Transverse colon (tissue), 4 donors: ENCODE measurements around the gene TPK1. TPM values are rescaled to one million over a fixed set of nuclear protein-coding genes. Genes with fewer than 3 reads are reported as not detected.

Experiments used
- DNase-seq: peaks from one replicate; pipeline ENCODE4 v3.0.0-alpha.2; 2019
- H3K27ac ChIP-seq, 4 donors: fragments of 200-600 bp; sonication (generic); 2 replicates each; pipeline ENCODE4 v1.5.1; 2016 to 2018; ENCODE audit warnings: inconsistent platforms in 4 of 4
- H3K27me3 ChIP-seq: fragments of 200-600 bp; sonication (generic); 2 replicates; pipeline ENCODE4 v1.5.1; 2017; ENCODE audit warnings: inconsistent platforms
- H3K36me3 ChIP-seq, 4 donors: fragments of 200-600 bp; sonication (generic); 2 replicates each; pipeline ENCODE4 v1.5.1; 2017 to 2019; ENCODE audit warnings: inconsistent platforms in 4 of 4
- H3K4me1 ChIP-seq, 4 donors: fragments of 200-600 bp; sonication (generic); 2 replicates each; pipeline ENCODE4 v1.5.1; 2017 to 2020; ENCODE audit warnings: inconsistent platforms in 4 of 4
- H3K4me3 ChIP-seq, 4 donors: fragments of 200-600 bp; sonication (generic); 1 replicate in 1 of 4; 2 replicates in 3 of 4; pipeline versions ENCODE4 v1.5.1 to v1.6.1; 2017 to 2019; ENCODE audit warnings: inconsistent platforms in 4 of 4
- H3K9me3 ChIP-seq, 2 donors: fragments of 200-600 bp; sonication (generic); 2 replicates each; pipeline ENCODE4 v1.5.1; 2017 to 2019; ENCODE audit warnings: inconsistent platforms in 2 of 2
- EP300 ChIP-seq: sonication (generic); formaldehyde crosslinking; IDR thresholded peaks from one replicate; pipeline ENCODE4 v1.6.1; 2017; ENCODE audit warnings: antibody characterized with exemption, low read depth
- POLR2A ChIP-seq: fragments of 450-650 bp; IDR thresholded peaks from one replicate; pipeline ENCODE4 v1.6.1; 2016; ENCODE audit warnings: antibody characterized with exemption, mild to moderate bottlenecking, moderate library complexity
- POLR2AphosphoS5 ChIP-seq, 3 donors: sonication (generic); formaldehyde crosslinking; IDR thresholded peaks; one replicate each; pipeline ENCODE4 v1.6.1; 2016; ENCODE audit warnings: antibody characterized with exemption in 3 of 3
- WGBS, 2 donors: methylation state at CpG; one replicate each; pipeline ENCODE4 v1.1.5; 2018; ENCODE audit warnings: low coverage in 1 of 2; 5-methylcytosine and 5-hydroxymethylcytosine counted together
- in situ Hi-C, 4 donors: fragments of 200-750 bp; cut with MboI; loops; one replicate each; pipeline versions ENCODE4 v1.15.0 to v1.15.1; 2017; ENCODE audit warnings: low sequenced_read_pairs in 3 of 4, low pct_ligation_motif_present in 1 of 4, low pct_unique_long_range_greater_than_20kb in 1 of 4
- intact Hi-C: fragments of 100-400 bp; cut with DNase I; formaldehyde crosslinking; loops from one replicate; pipeline ENCODE4 v1.15.1; 2023; ENCODE audit warnings: low total_unique reads
- total RNA-seq, 4 donors: library from RNA; depleted of rRNA; stranded (reverse); fragments of >200 nt; gene quantifications; one replicate each; pipeline ENCODE4 v1.1.0, GENCODE V29; 2016
- TF ChIP-seq, protein P1 (sequence below), 5 experiments: fragments of 200-600 bp in 3 of 5; fragments of 450-650 bp in 2 of 5; sonication (generic) in 3 of 5; IDR thresholded peaks; 1 replicate in 2 of 5; 2 replicates in 3 of 5; pipeline ENCODE4 v1.5.1; 2016 to 2017; ENCODE audit warnings: antibody characterized with exemption in 5 of 5, inconsistent platforms in 3 of 5, mild to moderate bottlenecking in 2 of 5, moderate library complexity in 1 of 5

TPK1 gene
- 10 to 100 TPM in 3 of 4 donors, 1 to 10 TPM in 1; 1.4 to 17.3 (median 14.6) TPM for total RNA-seq

- H3K27ac ChIP-seq, result peak within 1 kb of the TSS; percentile 97 to 99 (median 98)
- H3K9me3 ChIP-seq, result no peaks in the 10 kb centered on the region
- peaks cover 7 to 24% (median 14%) of the 10 kb centered on the region in 4 donors for H3K4me1 ChIP-seq
- H3K36me3 ChIP-seq, result no peaks in the 10 kb centered on the region
- no peaks in the 10 kb centered on the region for H3K27me3 ChIP-seq
- intact Hi-C loops (no loop called here), in situ Hi-C loops (no loop called here)
- peak; percentile 93 to 95 (median 95) for TF ChIP-seq POLR2AphosphoS5 (IDR thresholded peaks at IDR 0.05)
- TF ChIP-seq POLR2A, result peak; percentile 89
- TF ChIP-seq EP300, result peak; percentile 51
- TF ChIP-seq, protein P1, sequence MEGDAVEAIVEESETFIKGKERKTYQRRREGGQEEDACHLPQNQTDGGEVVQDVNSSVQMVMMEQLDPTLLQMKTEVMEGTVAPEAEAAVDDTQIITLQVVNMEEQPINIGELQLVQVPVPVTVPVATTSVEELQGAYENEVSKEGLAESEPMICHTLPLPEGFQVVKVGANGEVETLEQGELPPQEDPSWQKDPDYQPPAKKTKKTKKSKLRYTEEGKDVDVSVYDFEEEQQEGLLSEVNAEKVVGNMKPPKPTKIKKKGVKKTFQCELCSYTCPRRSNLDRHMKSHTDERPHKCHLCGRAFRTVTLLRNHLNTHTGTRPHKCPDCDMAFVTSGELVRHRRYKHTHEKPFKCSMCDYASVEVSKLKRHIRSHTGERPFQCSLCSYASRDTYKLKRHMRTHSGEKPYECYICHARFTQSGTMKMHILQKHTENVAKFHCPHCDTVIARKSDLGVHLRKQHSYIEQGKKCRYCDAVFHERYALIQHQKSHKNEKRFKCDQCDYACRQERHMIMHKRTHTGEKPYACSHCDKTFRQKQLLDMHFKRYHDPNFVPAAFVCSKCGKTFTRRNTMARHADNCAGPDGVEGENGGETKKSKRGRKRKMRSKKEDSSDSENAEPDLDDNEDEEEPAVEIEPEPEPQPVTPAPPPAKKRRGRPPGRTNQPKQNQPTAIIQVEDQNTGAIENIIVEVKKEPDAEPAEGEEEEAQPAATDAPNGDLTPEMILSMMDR (IDR thresholded peaks at IDR 0.05), result no peak
- peak; percentile 96 for DNase-seq
- 0 to 7% methylated on average over 2 to 54 of the region's 81 CpGs for WGBS, 2 donors
- H3K4me3 ChIP-seq, result peak within 1 kb of the TSS; percentile 80 to 92 (median 82)
These were observed at the start of gene TPK1 for GRCh38 chr7:144835652-144836544. Gene TPK1, minus strand, starts transcription at chr7:144836053. Its CDS starts 451 bp downstream, at chr7:144835602.

DNA sequence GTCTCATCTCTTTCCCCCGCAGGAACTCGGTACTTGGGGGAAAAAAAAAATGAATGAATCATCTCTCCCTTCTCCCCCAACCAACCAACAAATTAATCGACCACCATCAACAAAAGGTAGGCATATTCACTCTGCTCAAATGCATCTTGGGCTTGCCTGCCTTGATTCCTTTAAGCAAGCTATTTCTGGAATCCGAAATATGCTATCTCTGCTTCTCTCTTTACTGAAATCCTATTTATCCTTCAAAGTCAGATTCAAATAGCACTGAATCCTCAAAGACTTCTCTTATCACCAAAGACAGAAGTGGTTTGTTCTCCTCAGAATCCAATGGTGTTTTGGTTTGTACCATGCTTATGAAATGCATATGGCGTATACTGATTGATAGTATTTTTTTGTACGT, 49.6 kb upstream of the TPK1 start:
- Histone ChIP-seq H3K4me1 (no peaks in the 10 kb centered on the region), H3K4me3 (no peak overlapping the region), H3K9me3 (no peaks in the 10 kb centered on the region), H3K27me3 (no peaks in the 10 kb centered on the region), H3K27ac (no peak overlapping the region), H3K36me3 (no peaks in the 10 kb centered on the region)
- intact Hi-C loops (no loop called here), in situ Hi-C loops (no loop called here)
- no peak for DNase-seq
- TF ChIP-seq POLR2A (no peak), EP300 (no peak), POLR2AphosphoS5 (IDR thresholded peaks at IDR 0.05) (no peak)
- TF ChIP-seq, protein P1 (IDR thresholded peaks at IDR 0.05), result no peak
- 84 to 85% methylated on average over 6 of the region's 6 CpGs for WGBS, 2 donors

DNA sequence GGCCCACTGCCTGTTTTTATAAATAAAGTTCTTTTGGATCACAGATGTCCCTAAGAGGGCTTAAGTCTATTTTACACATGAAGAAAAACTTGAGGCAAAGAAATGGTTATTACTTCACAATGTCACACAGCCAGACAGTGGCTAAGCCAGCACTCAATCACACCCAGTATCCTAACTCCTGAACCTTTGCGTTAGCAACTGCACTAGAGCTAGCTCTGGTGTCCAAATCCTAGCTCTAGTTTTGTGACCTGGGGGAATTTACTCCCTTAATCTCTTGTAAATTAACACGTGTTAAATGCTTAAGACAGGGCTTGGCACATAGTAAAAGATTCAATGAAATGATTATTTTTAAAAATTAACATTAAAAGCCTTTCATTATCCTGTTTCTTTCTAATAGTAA, 49.0 kb upstream of the TPK1 start:
- WGBS, 2 donors, result 69 to 78% methylated on average over 2 of the region's 2 CpGs
- in situ Hi-C loops (no loop called here), intact Hi-C loops (no loop called here)

DNA sequence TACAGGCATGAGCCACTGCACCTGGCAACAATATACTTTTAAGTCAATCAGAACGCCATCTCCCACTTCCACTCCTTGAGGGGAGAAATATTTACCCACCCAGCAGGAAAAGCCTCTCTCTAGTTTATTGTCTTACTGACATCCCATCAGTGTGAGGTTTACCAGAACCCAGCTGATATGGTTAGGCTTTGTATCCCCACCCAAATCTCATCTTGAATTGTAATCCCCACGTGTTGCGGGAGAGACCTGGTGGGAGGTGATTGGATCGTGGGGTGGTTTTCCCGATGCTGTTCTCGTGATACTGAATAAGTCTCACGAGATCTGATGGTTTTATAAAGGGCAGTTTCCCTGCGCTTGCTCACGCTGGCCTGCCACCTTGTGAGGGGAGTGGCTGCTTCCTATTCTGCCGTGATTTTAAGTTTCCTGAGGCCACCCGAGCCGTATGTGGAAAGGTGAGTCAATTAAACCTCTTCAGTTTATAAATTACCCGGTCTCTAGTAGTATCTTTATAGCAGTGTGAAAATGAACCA, 37.5 kb upstream of the TPK1 start:
- Histone ChIP-seq H3K4me3 (no peak overlapping the region), H3K36me3 (no peaks in the 10 kb centered on the region), H3K27ac (no peak overlapping the region), H3K4me1 (no peaks in the 10 kb centered on the region), H3K27me3 (no peaks in the 10 kb centered on the region), H3K9me3 (no peaks in the 10 kb centered on the region)
- DNase-seq, result no peak
- TF ChIP-seq POLR2A (no peak), EP300 (no peak), POLR2AphosphoS5 (IDR thresholded peaks at IDR 0.05) (no peak)
- TF ChIP-seq, protein P1 (IDR thresholded peaks at IDR 0.05), result no peak
- WGBS, 2 donors, result 78 to 89% methylated on average over 9 to 13 of the region's 13 CpGs
- intact Hi-C loops (no loop called here), in situ Hi-C loops (no loop called here)

More for the DNA sequence above, 49.0 kb upstream of the TPK1 start:
- TF ChIP-seq EP300, result no peak
- TF ChIP-seq POLR2AphosphoS5 (IDR thresholded peaks at IDR 0.05), result no peak
- TF ChIP-seq, protein P1 (IDR thresholded peaks at IDR 0.05), result no peak
- no peak for TF ChIP-seq POLR2A
- Histone ChIP-seq H3K27me3 (no peaks in the 10 kb centered on the region), H3K27ac (no peak overlapping the region), H3K9me3 (no peaks in the 10 kb centered on the region), H3K4me1 (no peaks in the 10 kb centered on the region), H3K4me3 (no peak overlapping the region), H3K36me3 (no peaks in the 10 kb centered on the region)
- DNase-seq, result no peak
